Muscle of back (tissue), 11 donors: ENCODE measurements around the gene PPP1R3G. TPM values are rescaled to one million over a fixed set of nuclear protein-coding genes. Genes with fewer than 3 reads are reported as not detected.

ENCODE experiments used
- DNase-seq, 3 donors: peaks; one replicate each; pipeline versions ENCODE4 v3.0.0 to v3.0.0-alpha.2; 2013
- polyA plus RNA-seq, 10 donors: library from polyadenylated mRNA; unstranded; fragments of 120-200 nt; gene quantifications; one replicate each; pipeline ENCODE4 v1.2.1, GENCODE V29; 2013; ENCODE audit not compliant: insufficient read length in 10 of 10

Gene PPP1R3G
- polyA plus RNA-seq, 10 donors: 1.3 to 2.5 (median 2.1) TPM

DNA sequence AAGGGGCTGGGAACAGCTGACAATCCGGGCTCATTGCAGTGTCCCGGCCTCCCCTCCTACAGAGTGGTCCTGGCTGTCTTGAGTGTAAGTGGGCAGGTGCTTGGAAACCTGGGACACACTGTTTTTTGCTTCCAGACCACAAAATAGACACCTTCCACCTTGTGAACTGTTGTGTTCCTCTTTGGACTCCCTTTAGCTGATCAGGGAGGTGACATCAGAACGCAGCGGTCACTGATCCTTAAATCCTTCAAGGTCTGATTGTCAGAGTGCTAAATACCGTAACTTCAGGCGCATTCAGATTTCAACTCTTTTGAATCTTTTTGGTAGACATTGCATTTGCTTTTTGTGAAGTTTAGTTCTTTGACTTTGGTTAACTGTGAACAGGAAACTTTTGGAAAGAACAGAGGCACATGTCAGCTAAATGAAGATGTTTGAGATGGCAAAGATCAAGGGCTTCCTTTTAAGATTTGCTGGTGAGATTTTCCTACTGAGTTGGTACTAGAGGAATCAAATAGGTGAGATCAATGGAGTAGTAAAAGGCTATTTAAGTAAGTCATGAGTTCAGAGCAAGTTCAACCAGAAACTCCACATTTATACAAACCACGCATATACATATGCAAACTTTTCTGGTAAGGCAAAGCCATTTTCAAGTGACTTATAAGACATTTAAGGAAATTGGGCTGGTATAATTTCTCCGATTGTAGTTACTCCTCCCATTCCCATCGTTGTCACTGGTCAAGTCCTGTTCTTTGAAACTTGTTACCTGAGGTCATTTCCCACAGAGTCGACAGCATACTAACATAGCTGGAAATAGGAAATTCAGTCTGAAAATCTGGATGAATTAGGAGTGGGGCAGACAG lies 6.3 kb downstream of the PPP1R3G start:
- DNase-seq: no peak

DNA sequence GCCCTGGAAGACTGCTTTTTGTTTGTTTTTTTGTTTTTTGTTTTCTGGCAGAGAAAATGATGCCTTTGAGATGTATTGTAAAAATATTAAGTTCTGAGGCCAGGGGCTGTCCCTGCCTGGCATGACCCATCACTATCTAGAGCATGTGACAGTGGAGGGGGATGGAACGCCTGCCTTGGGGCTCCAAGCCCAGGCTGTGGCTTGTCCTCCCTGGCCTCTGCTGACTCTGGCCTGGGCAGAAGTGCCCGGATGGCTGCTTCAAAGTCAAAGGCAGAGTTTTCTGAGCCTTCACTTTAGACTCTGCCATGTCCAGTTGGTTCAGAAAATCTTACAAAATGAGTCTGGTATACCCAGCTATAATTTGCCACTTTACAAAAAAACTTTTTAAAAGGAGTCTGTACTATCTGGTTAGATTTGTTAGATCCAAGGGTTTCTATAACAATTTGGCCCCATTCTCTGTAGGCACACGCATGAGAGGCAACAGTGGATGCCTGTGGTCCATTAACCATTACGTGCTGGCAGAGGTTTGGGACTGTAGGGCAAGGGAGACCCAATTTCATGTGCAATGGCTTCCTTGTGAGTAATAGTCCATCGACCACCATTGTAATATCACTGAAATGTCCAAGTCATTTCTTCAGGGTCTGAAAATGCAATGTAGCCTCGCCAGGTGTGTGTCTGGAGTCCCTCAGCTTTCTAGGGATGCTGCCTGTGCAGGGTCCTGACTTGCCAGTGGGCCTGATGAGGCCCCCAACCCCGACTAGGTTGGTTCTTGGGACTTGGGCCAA lies 8.3 kb downstream of the PPP1R3G start:
- no peak for DNase-seq

DNA sequence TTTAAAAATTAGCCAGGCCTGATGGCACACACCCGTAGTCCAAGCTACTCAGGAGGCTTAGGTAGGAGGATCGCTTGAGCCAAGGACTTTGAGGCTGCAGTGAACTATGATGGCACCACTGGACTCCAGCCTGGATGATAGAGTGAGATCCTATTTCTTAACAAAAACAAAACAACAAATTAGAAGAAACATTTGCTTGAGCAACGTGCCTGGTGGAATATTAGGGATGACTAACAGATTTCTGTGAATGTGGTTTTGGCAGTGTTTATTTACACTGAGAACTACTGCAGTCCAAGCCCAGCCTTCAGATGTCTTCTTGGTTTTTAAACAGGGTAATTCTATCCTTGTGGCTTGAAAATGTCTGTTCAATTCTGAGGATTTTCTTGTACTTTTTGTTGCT lies 9.2 kb downstream of the PPP1R3G start:
- DNase-seq: peak in 2 of 3 donors; percentile 44 to 62

DNA sequence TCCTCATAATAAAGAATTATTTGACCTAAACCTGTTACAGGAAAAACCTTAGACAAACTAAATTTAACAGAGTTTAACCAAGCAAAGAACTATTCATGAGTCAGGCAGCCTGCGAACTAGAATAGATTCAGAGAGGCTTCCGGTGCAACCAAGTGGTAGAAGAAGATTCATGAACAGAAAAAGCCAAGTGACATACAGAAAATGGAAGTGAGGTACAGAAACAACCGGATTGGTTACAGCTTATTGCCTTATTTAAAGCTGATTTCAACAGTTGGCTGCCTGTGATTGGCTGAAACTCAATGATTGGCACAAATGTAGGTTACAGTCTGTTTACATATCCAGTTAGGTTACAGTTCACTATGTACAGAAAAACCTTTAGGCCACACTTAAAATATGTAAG lies 10.1 kb downstream of the PPP1R3G start:
- DNase-seq: no peak

DNA sequence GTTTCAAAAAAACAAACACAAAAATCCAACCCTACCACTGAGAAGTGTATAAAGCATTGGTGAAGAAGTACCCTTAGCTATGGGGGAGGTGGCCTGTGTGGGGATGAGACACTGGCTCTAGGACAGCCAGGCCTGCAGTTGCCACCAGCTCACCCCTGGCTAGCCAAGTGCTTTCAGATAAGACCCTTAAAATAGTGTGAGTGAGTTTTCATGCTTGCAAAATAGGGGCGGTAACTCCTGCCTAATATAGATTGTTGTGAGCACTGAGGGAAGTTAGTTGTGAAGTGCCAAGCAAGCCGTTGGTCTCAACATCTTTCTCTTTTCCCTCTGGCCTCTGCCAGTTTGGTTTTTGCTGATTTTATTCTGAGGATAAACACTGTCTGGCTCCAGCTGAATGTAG lies 11.3 kb downstream of the PPP1R3G start:
- DNase-seq: no peak

DNA sequence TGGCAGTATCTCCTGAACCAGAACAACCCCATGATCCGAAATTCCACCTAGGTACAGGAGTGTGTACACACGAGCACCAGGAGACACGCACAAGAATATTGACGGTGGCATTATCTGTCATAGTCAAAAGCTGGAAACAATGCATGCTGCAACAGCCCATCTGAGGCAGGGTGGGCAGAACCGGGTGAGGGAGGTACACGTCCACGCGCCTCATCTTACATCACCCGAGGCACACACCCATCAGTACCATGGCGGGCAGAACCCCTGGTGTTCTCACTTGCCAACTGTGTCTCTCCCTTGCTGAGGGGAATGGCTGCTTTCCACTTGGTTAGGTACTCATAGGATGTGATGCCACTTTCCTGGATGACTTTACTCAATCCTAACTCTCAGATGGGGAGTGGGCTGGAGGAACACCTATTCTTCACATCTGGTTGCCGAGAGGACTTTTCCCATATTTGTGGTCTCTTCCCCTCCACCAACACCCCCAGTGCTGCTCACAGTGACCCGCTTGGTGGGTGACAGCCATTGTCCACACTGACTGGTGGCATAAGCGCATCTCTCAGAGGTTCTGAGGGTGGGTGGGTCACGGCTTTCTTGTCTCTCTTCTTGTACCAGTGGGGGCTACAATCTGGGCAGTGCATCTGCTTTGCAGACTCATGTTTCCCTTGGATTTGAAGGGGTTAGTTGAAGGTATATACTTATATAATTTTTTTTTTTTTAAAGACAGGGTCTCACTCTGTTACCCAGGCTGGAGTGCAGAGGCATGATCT lies 13.5 kb downstream of the PPP1R3G start:
- DNase-seq: no peak

DNA sequence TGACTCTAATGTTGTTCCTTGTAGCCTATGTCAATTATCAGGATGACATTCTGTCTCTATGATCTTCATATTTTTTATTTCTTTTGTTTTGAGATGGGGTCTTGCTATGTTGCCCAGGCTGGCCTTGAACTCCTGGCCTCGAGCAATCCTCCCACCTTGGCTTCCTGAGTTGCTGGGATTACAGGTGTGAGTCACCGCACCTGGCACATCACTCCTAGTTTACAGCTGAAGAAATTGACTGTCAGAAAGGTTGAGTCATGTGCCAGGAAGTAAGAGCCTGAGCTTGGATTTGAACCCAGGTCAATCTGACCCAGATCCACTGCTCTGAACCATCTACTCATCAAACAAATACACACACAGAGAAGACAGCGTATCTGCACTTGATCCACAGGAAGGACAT lies 14.4 kb downstream of the PPP1R3G start:
- no peak for DNase-seq

DNA sequence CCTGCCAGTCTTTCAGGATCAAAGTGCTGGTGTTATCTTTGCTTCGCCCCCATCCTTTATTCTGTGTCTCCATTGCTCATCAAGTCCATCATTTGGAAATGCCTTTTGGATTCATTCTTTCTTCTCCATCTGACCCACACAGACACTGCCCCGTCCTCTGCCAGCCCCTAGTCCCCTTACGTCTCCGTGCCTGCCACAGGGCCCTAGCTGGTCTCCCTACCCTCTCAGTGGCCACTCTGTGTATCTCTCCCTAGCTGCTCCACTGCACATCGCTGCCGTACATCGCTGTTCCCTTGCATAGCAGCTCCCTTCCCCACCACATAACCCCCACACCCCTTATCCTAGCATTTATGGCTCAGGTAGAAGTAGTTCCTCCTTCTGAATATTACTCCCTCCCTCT lies 15.7 kb downstream of the PPP1R3G start:
- no peak for DNase-seq

DNA sequence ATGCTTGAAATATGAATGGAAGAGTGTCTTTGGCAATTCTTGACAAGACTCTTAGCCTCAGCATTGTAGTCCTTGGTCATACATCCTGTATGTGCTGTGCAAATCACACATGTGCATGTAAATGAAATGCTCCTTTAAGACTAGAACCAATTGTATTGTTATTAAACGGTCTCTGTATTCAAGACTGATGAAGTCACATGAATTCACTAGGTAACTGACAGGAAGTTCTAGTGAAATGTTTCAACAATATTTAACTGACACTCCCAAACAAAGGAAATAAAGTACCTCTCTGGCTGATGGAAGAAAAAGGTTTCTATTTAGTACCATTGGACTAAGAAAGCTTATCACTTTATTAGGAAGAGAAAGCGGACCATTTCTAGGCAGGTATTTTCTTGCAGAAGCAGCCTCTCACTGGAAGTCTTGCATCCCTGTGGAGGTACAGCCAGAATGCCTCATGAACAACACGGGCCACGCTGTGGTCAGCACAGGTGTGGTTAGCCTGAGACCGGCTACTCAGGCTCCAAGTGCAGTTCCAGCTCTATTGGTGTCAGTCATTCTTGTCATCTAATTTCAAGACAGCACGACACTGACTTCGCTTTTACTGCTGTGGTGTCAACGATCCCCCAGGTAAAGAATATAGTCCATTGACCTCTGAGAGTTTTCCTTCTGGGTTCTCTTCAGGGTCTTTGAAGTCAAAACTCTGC lies 17.3 kb downstream of the PPP1R3G start:
- DNase-seq: no peak

DNA sequence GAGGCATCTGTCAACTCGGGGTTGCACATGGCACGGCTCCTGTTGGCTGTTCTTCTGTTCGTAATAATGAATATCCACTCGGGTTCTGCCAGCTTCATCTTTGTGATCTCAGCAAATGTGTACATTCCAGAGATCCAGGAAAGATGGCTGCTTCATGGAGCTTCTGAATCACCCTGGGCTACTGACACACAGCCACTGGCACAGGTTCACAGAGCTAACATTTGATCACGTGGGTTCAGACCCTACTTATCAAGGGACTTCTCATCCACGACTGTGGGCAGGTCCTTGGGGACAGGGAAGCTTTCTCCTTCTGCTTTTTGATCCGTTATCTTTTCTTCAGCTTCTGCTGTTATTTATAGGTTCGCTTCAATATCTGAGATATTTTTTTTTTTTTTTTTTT lies 18.1 kb downstream of the PPP1R3G start:
- no peak for DNase-seq

DNA sequence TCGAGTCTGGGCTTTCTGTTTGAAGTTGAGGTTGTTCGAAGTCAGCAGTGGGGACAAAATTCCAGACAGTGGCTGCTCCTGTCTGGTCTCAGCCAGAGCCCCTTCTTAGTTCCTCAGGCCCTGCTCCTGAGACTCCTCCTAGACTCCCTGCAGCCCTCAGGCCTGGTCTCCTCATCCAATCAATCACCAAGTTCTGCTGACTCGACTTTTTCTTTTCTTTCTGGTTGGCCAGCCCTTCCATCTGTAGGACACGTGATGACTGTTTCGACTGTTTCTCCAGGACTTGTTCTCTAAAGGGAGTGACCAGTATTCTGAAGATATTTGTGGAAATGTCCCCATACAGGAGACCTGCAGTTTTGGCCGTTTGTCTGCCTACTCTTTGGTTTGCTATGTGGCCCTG lies 19.5 kb downstream of the PPP1R3G start:
- DNase-seq: no peak

DNA sequence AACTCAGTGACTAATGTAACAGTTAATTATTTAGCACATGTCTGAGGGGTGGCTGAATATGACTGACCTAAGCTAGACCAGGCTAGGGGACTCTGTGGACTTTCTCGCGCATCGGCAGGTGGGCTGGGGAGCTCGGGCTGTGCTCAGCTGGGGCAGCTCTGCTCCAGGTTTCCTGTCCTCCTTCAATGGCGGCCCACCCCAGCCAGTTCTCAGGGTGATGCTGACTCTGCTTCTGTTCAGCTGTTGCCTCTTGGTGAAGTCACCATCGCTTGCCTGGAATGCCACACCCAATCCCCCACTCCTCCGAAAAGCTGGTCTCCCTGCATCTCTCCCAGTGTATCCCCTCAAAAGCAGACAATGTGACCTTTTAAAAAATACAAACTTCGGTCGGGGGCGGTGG lies 20.0 kb downstream of the PPP1R3G start:
- no peak for DNase-seq

DNA sequence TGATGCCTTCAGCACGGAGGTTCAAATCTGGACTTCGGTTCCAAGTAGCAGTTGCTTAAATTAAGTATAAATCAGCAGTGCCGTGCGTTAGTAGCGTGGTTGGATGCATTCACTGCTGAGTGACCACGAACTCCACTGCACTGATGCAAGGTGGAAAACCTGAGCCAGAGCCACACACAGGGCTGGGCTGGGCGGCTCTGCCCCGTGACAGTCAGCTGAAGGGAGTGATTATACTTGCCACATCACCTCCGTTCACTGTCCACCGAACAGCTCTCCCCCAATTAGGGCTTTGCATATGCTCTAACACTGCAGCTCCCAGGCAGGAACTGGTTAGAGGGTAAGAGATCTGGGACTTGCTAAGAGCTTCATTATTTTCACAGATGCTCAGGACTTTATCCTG lies 22.2 kb downstream of the PPP1R3G start:
- no peak for DNase-seq

DNA sequence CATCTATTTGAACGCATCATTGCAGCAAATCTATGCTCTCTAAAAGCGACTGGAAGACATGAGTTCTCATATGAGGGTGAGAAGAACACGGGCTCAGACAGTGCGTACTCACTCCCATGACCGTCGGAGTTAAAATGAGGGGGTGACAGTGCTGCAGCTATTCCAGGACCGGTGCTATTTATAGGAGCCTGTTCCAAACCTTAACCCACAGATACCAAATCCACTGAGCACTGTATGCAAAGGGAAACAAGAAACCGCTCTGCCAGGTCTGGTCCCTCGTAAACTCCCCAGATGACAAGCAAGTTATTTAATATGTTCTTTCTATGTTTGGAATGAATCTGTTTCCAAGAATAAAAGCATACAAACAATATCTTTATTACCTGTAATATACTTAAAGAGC lies 22.9 kb downstream of the PPP1R3G start:
- DNase-seq: no peak

DNA sequence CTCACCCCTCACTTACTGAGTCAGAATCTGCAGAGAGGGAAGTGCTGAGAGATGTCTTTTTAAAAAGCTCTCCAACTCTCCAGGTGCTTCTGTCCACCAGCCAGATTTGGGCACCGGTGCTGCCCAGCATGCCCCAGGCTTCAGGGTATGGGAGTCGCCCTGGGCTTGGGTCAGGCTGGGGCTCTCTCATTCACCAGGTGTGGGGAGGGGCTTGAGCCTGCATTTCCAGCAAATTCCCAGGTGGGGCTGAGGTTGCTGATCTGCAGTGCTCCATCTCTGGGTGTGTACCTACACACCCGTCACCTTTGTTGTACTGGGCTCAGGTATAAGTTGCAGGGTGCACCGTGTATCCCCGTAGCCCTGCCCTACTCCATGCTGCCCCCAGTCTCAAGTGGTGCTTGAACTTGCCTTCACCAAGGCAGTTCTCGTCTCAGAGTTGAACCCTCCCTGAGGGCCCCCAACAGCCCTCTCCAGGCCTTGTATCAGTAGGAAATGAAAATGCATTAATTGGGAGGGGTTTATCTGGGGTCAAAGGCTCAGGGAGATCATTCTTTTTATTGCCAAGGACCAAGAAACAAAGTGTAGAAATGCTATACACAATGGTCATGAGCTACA lies 23.5 kb downstream of the PPP1R3G start:
- no peak for DNase-seq

DNA sequence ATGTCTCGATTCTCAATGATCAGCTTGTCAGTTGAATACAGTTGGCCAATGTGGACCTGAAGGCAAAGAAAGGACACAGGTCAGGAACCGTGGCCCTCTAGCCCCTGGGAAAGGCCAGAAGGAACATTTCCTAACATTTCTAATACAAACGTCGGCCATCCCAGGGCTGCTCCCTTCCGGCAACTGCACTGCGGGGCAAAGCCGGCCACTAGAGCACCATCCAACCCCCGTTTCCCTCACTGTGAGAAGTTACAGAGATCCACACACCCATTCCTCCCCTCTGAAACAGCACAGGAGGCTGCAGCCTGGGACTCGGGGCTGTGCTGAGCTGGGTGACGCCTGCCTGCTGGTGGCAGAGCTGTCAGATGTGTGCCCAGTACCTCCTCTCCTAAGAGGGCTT lies 24.3 kb downstream of the PPP1R3G start:
- no peak for DNase-seq

DNA sequence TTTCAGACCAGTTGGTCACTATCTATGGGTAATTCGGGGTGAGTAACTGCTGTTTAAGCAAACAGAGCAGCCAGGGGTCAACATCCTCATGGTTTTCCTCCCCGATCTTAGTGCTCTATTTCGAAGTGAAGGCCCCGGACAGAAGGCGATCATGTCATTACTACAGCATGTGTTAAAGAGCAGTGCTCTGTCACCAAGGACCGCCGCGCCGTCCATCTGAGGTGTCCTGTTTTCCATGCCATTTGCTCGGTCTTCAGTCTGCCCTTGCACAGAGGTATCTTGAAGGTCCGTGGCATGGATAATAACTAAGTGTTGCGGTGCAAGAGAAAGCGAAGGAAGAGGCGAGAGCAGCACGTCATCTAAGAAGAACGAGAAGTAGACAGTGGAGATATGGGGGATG lies 25.1 kb downstream of the PPP1R3G start:
- no peak for DNase-seq

DNA sequence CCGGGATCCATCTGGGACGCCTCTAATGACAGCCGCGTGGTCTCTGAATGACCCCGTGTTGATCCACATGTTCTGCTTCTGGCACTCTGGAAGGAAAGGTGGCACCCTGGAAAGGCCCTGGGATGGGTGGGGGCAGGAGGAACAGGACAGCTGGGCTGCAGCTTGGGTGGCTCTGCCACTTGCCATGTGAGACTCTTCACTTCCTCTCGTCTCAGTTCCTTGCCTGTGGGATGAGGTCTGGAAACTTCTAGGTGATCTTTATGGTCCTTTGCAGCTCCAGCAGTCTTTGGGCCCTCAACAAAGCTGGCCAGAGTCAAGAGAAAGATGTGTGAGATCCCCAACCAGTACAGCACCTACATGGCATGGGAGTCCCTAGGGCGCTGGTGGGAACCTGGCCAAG lies 26.5 kb downstream of the PPP1R3G start:
- DNase-seq: no peak

DNA sequence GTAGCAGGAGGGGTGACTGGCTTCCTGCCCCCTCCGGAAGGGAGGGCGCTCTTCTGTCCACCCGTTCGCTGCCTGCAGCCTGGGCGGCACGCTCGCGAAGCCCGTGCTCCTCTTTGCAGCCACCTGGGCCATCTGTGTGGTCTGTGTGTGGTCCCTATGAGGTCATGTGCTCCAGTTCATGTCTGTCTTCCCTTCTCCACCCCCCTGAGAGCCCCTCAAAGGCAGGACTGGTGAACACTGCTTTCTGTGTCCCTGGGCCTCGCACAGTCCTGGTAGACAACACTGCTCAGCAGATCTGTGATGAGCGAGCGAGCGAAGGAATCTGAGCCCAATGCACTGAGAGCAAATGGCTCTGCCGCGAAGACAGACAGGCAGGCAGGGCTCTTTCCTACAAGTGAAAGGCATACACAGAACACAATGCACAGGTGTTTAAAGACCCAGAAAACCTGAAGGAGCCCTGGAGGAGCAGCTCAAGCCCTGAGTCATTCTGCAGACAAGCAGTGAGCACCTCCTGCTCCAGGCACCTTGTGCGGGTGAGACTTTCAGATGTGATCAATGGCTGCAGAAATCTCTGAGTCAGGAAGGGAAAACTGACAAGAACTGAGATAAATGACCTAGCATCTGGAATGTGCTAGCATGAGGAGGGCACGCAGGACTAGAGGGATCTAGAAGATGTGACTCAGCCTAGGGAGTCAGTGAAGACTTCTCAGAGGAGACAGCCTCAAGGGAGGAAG lies 27.1 kb downstream of the PPP1R3G start:
- peak in 1 of 3 donors; percentile 55 for DNase-seq

DNA sequence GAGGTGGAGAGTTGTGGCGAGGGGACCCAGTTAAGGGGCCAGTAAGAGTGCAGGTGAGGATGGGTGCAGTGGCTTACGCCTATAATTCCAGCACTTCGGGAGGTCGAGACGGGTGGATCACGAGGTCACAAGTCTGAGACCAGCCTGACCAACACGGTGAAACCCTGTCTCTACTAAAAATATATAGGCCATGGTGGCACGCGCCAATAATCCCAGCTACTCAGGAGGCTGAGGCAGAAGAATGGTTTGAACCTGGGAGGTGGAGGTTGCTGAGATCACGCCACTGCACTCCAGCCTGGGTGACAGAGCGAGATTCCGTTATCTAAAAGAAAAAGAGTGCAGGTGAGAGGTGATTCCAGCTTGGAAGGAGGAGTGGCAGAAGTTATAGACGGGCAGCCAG lies 28.0 kb downstream of the PPP1R3G start:
- DNase-seq: no peak

DNA sequence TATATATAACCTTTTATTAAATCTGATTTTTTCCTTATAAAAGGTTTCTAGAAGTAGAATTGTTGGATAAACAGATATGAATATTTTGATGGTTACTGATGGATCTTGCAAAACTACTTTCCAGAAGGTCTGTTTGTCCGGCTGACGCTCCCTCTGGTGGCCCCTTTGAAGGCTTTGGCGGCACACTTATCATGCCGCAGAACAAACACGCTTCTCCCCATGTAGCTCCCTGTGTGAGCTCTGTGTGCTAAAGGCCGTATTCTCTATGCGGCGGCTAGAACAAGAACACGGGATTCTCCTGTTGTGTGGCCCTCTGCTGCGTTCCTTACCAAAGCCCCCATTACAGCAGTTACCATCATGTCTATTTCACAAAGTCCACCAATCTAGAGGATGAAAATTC lies 30.0 kb downstream of the PPP1R3G start:
- DNase-seq: peak in 1 of 3 donors; percentile 20
